ENCODE results near the gene PLEKHO2. TPM values are rescaled to one million over a fixed set of nuclear protein-coding genes. Genes with fewer than 3 reads are reported as not detected.
"Not testable (repeated sequence)": the region's sequence is repeated elsewhere in the genome, so short reads cannot be mapped to it uniquely, and the experiment has no call there.

The PLEKHO2 gene
- total RNA-seq, 2 donors from 2014 or later = 31.2 to 47.2 TPM

GRCh38 chr15:64809649-64810496 lies 31.8 kb upstream of the PLEKHO2 start:
- Mint-ChIP-seq H3K4me1 (ENCODE audit: low read depth in 2 of 2) (peaks cover 0 to 7% of the 10 kb centered on the region in 2 donors), H3K27me3 (no peaks in the 10 kb centered on the region), H3K9me3 (no peaks in the 10 kb centered on the region), H3K27ac (no peak overlapping the region), H3K4me3 (no peak overlapping the region), H3K36me3 (no peaks in the 10 kb centered on the region)
- ATAC-seq (peak; percentile 66 to 81), DNase-seq (ENCODE audit: low spot score) (peak; percentile 79)

DNA sequence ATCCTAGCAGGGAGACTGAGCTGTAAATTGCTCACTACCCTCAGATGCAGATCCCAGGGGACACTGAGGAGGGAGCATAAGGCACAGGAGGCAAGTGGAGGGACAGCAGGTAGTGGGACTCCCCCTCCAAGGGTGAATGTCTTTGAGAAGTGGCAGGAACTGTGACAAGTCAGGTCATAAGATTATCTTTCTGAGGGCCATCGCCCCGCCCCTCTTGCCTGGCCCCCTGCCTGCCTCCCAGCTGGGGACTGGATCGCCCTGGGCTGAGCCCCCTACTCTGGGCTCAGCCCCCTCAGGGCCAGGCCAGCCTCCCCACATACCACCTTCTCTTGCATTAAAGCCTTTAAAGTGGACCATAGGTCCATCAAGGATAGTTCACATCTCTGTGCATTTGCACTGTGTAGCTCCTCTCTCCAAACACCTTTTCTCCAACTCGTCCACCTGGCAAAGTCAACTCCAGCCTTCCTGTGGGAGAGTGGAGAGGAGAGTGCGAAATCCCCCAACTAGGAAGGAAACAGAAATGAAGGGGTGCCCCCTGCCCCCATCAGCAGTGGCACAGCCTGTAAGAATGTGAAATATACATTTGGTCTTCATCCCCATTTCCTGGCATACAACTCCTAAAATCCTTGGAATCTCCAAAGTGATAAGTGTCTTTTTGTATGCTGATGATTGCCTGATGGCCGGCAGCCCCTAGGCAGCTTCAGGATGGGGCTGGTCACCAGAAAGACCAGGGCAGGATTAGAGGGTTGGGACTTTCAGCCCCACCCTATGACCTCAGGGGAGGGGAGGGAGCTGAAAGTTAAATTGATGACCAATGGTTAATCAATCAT lies 31.0 kb upstream of the PLEKHO2 start:
- no peaks in the 10 kb centered on the region for H3K27me3 Mint-ChIP-seq
- peaks cover 0 to 11% of the 10 kb centered on the region in 2 donors for H3K4me1 Mint-ChIP-seq (ENCODE audit: low read depth in 2 of 2)
- ATAC-seq = no peak
- no peak overlapping the region for H3K27ac Mint-ChIP-seq
- H3K36me3 Mint-ChIP-seq = no peaks in the 10 kb centered on the region
- no peak overlapping the region for H3K4me3 Mint-ChIP-seq
- H3K9me3 Mint-ChIP-seq = no peaks in the 10 kb centered on the region
- DNase-seq (ENCODE audit: low spot score) = no peak

GRCh38 chr15:64813075-64813474 lies 28.6 kb upstream of the PLEKHO2 start:
- no peak for DNase-seq (ENCODE audit: low spot score)
- H3K4me3 Mint-ChIP-seq = no peak overlapping the region
- no peaks in the 10 kb centered on the region for H3K36me3 Mint-ChIP-seq
- no peak overlapping the region for H3K27ac Mint-ChIP-seq
- H3K4me1 Mint-ChIP-seq (ENCODE audit: low read depth in 2 of 2) = peaks cover 0 to 11% of the 10 kb centered on the region in 2 donors
- H3K9me3 Mint-ChIP-seq = no peaks in the 10 kb centered on the region
- no peak for ATAC-seq
- H3K27me3 Mint-ChIP-seq = no peaks in the 10 kb centered on the region

GRCh38 chr15:64814283-64814682 lies 27.4 kb upstream of the PLEKHO2 start:
- not testable (repeated sequence) for H3K4me3 Mint-ChIP-seq; H3K9me3 Mint-ChIP-seq; DNase-seq (ENCODE audit: low spot score); ATAC-seq; H3K27me3 Mint-ChIP-seq; H3K36me3 Mint-ChIP-seq; H3K27ac Mint-ChIP-seq
- peaks cover 0 to 11% of the 10 kb centered on the region in 2 donors for H3K4me1 Mint-ChIP-seq (ENCODE audit: low read depth in 2 of 2)

DNA sequence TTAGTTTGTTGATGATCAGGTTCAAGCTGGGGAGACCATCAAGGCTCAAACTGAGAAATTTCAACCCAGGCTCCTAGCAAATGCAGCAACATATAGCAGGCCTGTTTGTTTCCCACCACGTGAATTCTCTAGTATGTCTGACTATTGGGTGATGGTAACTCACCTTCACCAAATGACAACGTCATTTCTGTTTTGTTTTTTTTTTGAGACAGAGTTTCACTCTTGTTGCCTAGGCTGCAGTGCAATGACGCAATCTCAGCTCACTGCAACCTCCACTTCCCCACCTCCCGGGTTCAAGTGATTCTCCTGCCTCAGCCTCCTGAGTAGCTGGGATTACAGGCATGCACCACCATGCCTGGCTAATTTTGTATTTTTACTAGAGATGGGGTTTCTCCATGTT lies 26.8 kb upstream of the PLEKHO2 start:
- H3K36me3 Mint-ChIP-seq; H3K27me3 Mint-ChIP-seq; ATAC-seq; H3K9me3 Mint-ChIP-seq; DNase-seq (ENCODE audit: low spot score); H3K4me1 Mint-ChIP-seq (ENCODE audit: low read depth in 2 of 2); H3K4me3 Mint-ChIP-seq; H3K27ac Mint-ChIP-seq: not testable (repeated sequence)

DNA sequence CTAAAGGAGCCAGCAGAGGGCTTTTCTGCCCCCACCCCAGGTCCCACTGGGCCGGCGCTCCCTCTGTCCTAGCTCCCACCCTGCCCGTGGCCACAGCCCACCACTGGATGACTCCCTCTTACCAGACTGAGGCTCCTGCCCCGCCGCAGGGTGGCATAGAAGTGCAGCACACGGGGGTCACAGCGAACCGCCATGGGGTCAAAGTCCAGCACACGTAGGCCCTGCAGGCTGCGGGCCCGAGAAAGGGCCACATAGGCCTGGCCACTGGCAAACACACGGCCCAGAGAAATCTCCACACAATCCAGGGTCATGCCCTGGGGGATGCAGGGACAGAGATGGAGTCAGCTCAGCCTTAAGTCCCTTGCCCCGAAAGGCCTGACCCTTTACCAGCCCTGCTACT lies 25.3 kb upstream of the PLEKHO2 start:
- H3K27me3 Mint-ChIP-seq = no peaks in the 10 kb centered on the region

DNA sequence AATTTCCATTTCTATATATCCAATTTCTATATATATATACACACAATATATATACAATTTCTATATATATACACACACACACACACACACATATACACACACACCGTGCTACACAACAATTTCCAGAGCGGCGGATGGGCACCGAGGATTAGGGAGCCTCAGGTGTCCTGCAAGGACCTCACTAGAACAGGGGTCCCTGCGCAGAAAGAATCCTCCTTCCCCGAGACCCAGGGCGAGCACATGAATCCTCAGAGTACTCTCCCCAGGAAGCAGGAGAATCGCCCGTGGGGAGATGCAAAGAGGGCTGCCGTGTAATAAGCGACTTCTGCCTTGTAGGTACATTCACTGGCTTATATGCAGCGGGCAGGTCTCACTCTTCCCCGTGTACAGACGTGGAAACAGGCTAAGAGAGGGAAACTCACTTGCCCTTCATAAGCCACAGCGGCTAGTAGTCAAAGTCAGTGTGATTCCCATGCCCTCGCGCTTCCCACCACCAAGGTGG lies 16.7 kb upstream of the PLEKHO2 start:
- no peaks in the 10 kb centered on the region for H3K9me3 Mint-ChIP-seq
- H3K4me3 Mint-ChIP-seq = peak overlapping the region; percentile 94
- no peaks in the 10 kb centered on the region for H3K27me3 Mint-ChIP-seq
- DNase-seq (ENCODE audit: low spot score) = no peak
- peak overlapping the region; percentile 69 to 82 for H3K27ac Mint-ChIP-seq
- no peaks in the 10 kb centered on the region for H3K36me3 Mint-ChIP-seq
- peaks cover 35 to 39% of the 10 kb centered on the region in 2 donors for H3K4me1 Mint-ChIP-seq (ENCODE audit: low read depth in 2 of 2)
- no peak for ATAC-seq

More for the DNA sequence above, 25.3 kb upstream of the PLEKHO2 start:
- Mint-ChIP-seq H3K4me1 (ENCODE audit: low read depth in 2 of 2) (peaks cover 0 to 9% of the 10 kb centered on the region in 2 donors), H3K4me3 (no peak overlapping the region), H3K9me3 (no peaks in the 10 kb centered on the region), H3K36me3 (no peaks in the 10 kb centered on the region), H3K27ac (peak overlapping the region in 1 of 2 donors; percentile 52)
- DNase-seq (ENCODE audit: low spot score) = no peak
- no peak for ATAC-seq

- ATAC-seq (peak; percentile 95), DNase-seq (ENCODE audit: low spot score) (peak; percentile 94)
- H3K27me3 Mint-ChIP-seq = no peaks in the 10 kb centered on the region
- H3K4me1 Mint-ChIP-seq (ENCODE audit: low read depth in 2 of 2) = peaks cover 36 to 41% of the 10 kb centered on the region in 2 donors
- H3K36me3 Mint-ChIP-seq = no peaks in the 10 kb centered on the region
- H3K9me3 Mint-ChIP-seq = no peaks in the 10 kb centered on the region
- peak within 1 kb of the TSS; percentile 69 to 82 for H3K27ac Mint-ChIP-seq
- H3K4me3 Mint-ChIP-seq = peak within 1 kb of the TSS; percentile 94
Observed at GRCh38 chr15:64825431-64826294, 16.1 kb upstream of the PLEKHO2 start, which contains the start of gene PIF1. Gene PIF1 (minus strand): TSS chr15:64825647. CDS start chr15:64824335, 1,312 bp downstream.

- ATAC-seq = no peak
- H3K9me3 Mint-ChIP-seq = no peaks in the 10 kb centered on the region
- DNase-seq (ENCODE audit: low spot score) = no peak
- no peaks in the 10 kb centered on the region for H3K27me3 Mint-ChIP-seq
- no peak overlapping the region for H3K27ac Mint-ChIP-seq
- no peaks in the 10 kb centered on the region for H3K36me3 Mint-ChIP-seq
- H3K4me1 Mint-ChIP-seq (ENCODE audit: low read depth in 2 of 2) = peaks cover 23 to 29% of the 10 kb centered on the region in 2 donors
- no peak overlapping the region for H3K4me3 Mint-ChIP-seq
Observed at GRCh38 chr15:64828985-64829384, 12.7 kb upstream of the PLEKHO2 start.

- Mint-ChIP-seq H3K36me3 (no peaks in the 10 kb centered on the region), H3K4me1 (ENCODE audit: low read depth in 2 of 2) (peaks cover 30 to 39% of the 10 kb centered on the region in 2 donors), H3K4me3 (no peak overlapping the region), H3K9me3 (peaks cover 3% of the 10 kb centered on the region), H3K27ac (no peak overlapping the region), H3K27me3 (no peaks in the 10 kb centered on the region)
- DNase-seq (ENCODE audit: low spot score) (no peak), ATAC-seq (no peak)
Observed at GRCh38 chr15:64833690-64834089, 8.0 kb upstream of the PLEKHO2 start.

GRCh38 chr15:64836023-64836536 lies 5.6 kb upstream of the PLEKHO2 start:
- Mint-ChIP-seq H3K9me3 (peaks cover 3% of the 10 kb centered on the region), H3K27me3 (no peaks in the 10 kb centered on the region), H3K36me3 (no peaks in the 10 kb centered on the region), H3K4me3 (peak overlapping the region; percentile 79), H3K4me1 (ENCODE audit: low read depth in 2 of 2) (peaks cover 44 to 55% of the 10 kb centered on the region in 2 donors), H3K27ac (peak overlapping the region; percentile 85 to 87)
- ATAC-seq (no peak), DNase-seq (ENCODE audit: low spot score) (no peak)

DNA sequence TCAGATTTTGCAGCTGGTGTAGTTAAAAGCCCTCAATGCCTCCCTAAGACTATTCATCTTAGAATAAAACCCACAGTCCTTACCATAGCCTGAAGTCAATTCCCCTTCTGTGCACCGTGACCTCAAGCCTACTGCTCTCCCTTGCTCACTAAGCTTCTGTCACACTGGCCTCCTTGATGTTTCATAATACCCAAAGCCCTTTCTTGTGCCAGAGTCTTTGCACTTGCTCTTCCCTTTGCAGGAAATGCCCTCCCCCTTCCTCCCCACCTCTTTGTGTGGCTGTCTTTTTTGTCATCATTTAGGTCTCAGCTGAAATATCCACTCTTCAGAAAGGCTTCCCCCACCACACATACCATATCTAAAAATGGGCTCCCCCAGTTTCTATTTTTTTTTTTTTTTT lies 4.2 kb upstream of the PLEKHO2 start:
- DNase-seq (ENCODE audit: low spot score) (peak; percentile 86), ATAC-seq (peak; percentile 31 to 44)
- peak overlapping the region; percentile 76 for H3K4me3 Mint-ChIP-seq
- H3K27ac Mint-ChIP-seq = peak overlapping the region; percentile 85 to 87
- H3K9me3 Mint-ChIP-seq = peaks cover 3% of the 10 kb centered on the region
- peaks cover 49 to 60% of the 10 kb centered on the region in 2 donors for H3K4me1 Mint-ChIP-seq (ENCODE audit: low read depth in 2 of 2)
- H3K36me3 Mint-ChIP-seq = no peaks in the 10 kb centered on the region
- no peaks in the 10 kb centered on the region for H3K27me3 Mint-ChIP-seq

DNA sequence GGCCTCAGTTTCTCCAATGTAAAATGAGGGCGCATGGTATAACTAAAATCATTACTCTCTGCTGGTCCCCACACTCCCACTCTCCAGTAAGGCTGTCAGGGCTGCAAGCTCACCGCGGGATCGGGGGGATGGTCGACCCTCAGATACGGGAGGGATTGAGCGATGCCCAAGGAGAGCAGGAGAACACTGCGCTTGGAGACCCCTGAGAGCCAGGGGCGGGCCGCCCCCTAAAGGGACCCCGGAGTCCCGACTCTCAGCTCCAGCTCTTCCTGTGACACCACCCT lies 713 bp upstream of the PLEKHO2 start:
- Mint-ChIP-seq H3K4me3 (peak overlapping the region; percentile 94), H3K9me3 (peaks cover 3% of the 10 kb centered on the region), H3K27ac (peak overlapping the region; percentile 85 to 87), H3K4me1 (ENCODE audit: low read depth in 2 of 2) (peaks cover 72 to 85% of the 10 kb centered on the region in 2 donors), H3K27me3 (no peaks in the 10 kb centered on the region), H3K36me3 (no peaks in the 10 kb centered on the region)
- ATAC-seq (no peak), DNase-seq (ENCODE audit: low spot score) (no peak)

Data from natural killer cell treated with Interleukin-12 subunit alpha and Interleukin-12 subunit beta and Interleukin-15 and Interleukin-18, amount 100 ng/mL, for 72 hours (primary cell).